ENCODE data around the gene NT5C1B.

GRCh38 chr2:18589354-18589753 lies at the start of gene NT5C1B:
- no peak for TF ChIP-seq CTCF (conservative IDR thresholded peaks at IDR 0.05; ENCODE audit: low read length)
- no peak for TF ChIP-seq EZH2phosphoT487 (IDR thresholded peaks at IDR 0.05; ENCODE audit: borderline replicate concordance, low read depth, low read length)
